ENCODE measurements around the gene C1orf216.
A peak's percentile ranks its signal among the peaks of the same experiment; 100 is the strongest.

GRCh38 chr1:35715568-35716002, 3.1 kb downstream of the C1orf216 start:
- TF ChIP-seq POLR2AphosphoS5 (IDR thresholded peaks at IDR 0.05) (no peak), SMC3 (conservative IDR thresholded peaks at IDR 0.05; ENCODE audit: poor library complexity) (peak; percentile 68), CTCF (IDR thresholded peaks at IDR 0.05; ENCODE audit: poor library complexity, severe bottlenecking) (peak; percentile 71), RAD21 (conservative IDR thresholded peaks at IDR 0.05) (peak; percentile 66), EZH2 (IDR thresholded peaks at IDR 0.05; ENCODE audit: borderline replicate concordance, insufficient read depth, low read length, poor library complexity, severe bottlenecking) (no peak), REST (IDR thresholded peaks at IDR 0.05; ENCODE audit: borderline replicate concordance) (no peak), EP300 (conservative IDR thresholded peaks at IDR 0.05; ENCODE audit: poor library complexity, severe bottlenecking) (no peak)

Measured in neural cell (in vitro differentiated cells).